D341Med (cell line): ENCODE data around the gene TNIK.

ENCODE experiments used
- DNase-seq: peaks from one replicate; pipeline ENCODE4 v3.0.0; 2012; ENCODE audit warnings: low spot score

Gene TNIK

GRCh38 chr3:171086914-171087313, 373.3 kb downstream of the TNIK start:
- DNase-seq: no peak

GRCh38 chr3:171077261-171077660, 382.9 kb downstream of the TNIK start:
- DNase-seq: no peak

GRCh38 chr3:171072432-171072831, 387.8 kb downstream of the TNIK start:
- no peak for DNase-seq

- no peak for DNase-seq
Observed at GRCh38 chr3:171068658-171069057, 391.5 kb downstream of the TNIK start.

GRCh38 chr3:171066206-171066605, 394.0 kb downstream of the TNIK start:
- DNase-seq: no peak

- no peak for DNase-seq
Observed at GRCh38 chr3:171065732-171066131, 394.5 kb downstream of the TNIK start.

GRCh38 chr3:171064461-171064860, 395.7 kb downstream of the TNIK start:
- no peak for DNase-seq

GRCh38 chr3:171061749-171062148, 398.5 kb downstream of the TNIK start:
- DNase-seq: no peak

GRCh38 chr3:171059978-171060377, 400.2 kb downstream of the TNIK start:
- DNase-seq: no peak

GRCh38 chr3:171058873-171059603, 401.2 kb downstream of the TNIK start:
- no peak for DNase-seq

- DNase-seq: no peak
Observed at GRCh38 chr3:171058058-171058457, 402.1 kb downstream of the TNIK start.

- no peak for DNase-seq
Observed at GRCh38 chr3:171057072-171057471, 403.1 kb downstream of the TNIK start.

- no peak for DNase-seq
Observed at GRCh38 chr3:171056528-171056927, 403.7 kb downstream of the TNIK start.

- DNase-seq: no peak
Observed at GRCh38 chr3:171055336-171056178, 404.6 kb downstream of the TNIK start.

- no peak for DNase-seq
Observed at GRCh38 chr3:171054921-171055320, 405.3 kb downstream of the TNIK start.

GRCh38 chr3:171054231-171054630, 406.0 kb downstream of the TNIK start:
- no peak for DNase-seq

GRCh38 chr3:171049861-171050444, 410.3 kb downstream of the TNIK start:
- peak; percentile 72 for DNase-seq

- DNase-seq: no peak
Observed at GRCh38 chr3:171046760-171047159, 413.4 kb downstream of the TNIK start.

GRCh38 chr3:171044835-171045793, 415.1 kb downstream of the TNIK start:
- no peak for DNase-seq

GRCh38 chr3:171044384-171044783, 415.8 kb downstream of the TNIK start:
- DNase-seq: no peak

- DNase-seq: no peak
Observed at GRCh38 chr3:171039674-171040073, 420.5 kb downstream of the TNIK start.

- DNase-seq: no peak
Observed at GRCh38 chr3:171038342-171038741, 421.9 kb downstream of the TNIK start.
